HG02884 (cell line): ENCODE results near the gene KCNH1.

Experiments
- ATAC-seq: cut with Tn5 transposase; IDR thresholded peaks from one replicate; pipeline ENCODE4 v1.9.1; 2021; ENCODE audit warnings: mild to moderate bottlenecking, moderate library complexity; ENCODE audit not compliant: unreplicated experiment

Gene KCNH1, protein sequence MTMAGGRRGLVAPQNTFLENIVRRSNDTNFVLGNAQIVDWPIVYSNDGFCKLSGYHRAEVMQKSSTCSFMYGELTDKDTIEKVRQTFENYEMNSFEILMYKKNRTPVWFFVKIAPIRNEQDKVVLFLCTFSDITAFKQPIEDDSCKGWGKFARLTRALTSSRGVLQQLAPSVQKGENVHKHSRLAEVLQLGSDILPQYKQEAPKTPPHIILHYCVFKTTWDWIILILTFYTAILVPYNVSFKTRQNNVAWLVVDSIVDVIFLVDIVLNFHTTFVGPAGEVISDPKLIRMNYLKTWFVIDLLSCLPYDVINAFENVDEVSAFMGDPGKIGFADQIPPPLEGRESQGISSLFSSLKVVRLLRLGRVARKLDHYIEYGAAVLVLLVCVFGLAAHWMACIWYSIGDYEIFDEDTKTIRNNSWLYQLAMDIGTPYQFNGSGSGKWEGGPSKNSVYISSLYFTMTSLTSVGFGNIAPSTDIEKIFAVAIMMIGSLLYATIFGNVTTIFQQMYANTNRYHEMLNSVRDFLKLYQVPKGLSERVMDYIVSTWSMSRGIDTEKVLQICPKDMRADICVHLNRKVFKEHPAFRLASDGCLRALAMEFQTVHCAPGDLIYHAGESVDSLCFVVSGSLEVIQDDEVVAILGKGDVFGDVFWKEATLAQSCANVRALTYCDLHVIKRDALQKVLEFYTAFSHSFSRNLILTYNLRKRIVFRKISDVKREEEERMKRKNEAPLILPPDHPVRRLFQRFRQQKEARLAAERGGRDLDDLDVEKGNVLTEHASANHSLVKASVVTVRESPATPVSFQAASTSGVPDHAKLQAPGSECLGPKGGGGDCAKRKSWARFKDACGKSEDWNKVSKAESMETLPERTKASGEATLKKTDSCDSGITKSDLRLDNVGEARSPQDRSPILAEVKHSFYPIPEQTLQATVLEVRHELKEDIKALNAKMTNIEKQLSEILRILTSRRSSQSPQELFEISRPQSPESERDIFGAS

DNA sequence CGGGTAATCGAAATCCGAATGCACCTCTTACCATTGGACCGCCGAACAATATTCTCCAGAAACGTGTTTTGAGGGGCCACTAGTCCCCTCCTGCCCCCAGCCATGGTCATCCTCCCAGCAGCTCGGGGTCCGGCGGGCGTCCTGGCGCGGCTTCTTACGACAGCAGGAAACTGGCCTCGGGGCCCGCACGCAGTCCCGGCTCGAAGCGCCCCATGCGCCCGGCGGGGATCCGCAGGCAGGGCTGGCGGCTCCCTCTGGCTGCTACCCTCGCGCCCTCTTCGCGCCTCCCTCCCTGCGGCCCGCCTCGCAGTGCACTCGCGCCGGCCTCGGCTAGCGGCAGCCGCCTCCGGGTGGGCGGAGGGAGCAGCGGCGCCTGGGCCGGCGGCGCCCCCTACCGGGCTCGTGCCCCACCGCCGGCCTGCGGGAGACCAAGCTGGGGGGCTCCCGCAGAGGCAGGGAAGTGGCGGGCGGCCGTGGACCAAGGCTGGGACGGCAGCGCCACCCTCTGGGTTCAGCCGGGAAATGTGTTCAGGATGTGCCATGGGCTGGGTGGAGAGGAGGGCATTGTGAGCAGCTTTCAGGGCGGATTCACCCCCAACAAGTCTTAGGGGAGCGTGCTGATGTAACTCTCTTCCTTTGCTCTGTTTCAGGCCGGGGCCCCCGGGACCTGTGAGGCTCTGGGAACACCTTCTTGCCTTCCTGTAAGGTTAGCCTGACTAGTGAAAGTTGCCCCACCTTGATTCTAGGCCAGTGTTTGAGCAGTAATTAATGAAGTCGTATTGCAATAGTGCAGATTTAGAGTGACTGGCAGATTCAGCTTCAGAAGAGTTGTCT lies at the start of gene KCNH1:
KCNH1 (minus strand) TSS at position 313 of the 834 bp plus-strand sequence; CDS start at position 110, 203 bp downstream.
- peak; percentile 92 for ATAC-seq

DNA sequence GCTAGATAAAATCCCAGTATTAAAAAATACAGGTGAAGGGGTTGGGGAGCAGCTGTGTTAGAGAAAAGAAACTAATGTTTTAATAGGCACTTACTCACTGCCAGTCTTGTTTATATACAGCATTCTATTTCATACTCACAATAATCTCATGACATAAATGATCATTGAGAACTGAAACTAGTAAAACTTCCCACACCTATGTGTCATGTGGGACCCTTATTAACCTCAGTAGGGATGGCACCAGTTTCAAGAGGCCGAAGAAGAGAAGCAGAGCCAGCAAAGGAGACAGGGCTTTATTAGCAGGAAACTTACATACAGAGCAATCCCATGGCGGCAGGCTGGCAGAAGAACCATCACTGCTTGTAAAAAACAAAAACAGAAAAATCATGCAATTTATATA lies 48.8 kb upstream of the KCNH1 start:
- no peak for ATAC-seq

DNA sequence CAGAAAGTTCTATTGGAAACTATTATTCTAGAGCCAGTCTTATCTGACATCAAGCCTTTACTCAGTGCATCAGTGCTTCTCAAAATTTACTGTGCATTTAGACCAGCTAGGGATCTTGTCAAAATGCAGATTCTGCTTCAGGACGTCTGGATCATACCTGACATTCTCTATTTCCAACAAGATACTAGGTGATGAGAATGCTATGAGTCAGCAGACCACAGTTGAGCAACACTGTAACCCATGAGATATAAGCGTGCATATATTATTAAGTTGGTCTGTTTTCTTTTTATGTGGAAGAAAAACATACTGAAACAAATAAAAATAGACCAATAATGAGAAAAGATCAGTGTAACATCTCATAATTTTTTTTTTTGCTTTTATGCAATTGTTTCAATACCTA lies 40.4 kb upstream of the KCNH1 start:
- no peak for ATAC-seq

DNA sequence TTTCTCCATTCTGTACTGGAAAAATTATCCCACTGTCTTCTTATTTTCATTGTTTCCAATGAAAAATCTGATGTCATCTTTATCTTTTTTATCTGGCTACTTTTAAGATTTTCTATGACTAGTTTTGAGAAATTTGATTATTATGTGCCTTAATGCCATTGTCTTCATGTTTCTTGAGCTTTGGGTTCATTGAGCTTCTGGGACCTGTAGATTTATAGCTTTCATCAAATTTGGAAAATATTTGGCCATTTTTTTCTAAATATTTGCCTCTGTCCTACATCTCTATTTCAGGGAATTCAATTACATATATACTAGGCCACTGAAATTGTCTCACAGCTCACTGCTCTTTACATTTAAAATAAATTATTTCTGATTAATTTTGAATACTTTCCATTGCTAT lies 38.7 kb upstream of the KCNH1 start:
- ATAC-seq: no peak

DNA sequence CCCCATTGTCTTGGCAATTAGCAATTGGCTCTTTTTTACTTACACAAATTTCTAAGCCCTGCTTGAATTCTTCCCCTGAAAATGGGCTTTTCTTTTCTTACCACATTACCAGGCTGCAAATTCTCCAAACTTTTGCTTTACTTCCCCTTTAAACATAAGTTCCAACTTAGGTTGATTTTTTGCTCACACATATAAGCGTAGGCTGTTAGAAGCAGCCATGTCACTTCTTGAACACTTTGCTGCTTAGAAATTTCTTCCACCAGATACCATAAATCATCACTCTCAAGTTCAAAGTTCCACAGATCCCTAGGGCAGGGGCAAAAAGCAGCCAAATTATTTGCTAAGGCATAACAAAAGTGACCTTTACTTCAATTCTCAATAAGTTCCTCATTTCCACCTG lies 35.4 kb upstream of the KCNH1 start:
- ATAC-seq: no peak

DNA sequence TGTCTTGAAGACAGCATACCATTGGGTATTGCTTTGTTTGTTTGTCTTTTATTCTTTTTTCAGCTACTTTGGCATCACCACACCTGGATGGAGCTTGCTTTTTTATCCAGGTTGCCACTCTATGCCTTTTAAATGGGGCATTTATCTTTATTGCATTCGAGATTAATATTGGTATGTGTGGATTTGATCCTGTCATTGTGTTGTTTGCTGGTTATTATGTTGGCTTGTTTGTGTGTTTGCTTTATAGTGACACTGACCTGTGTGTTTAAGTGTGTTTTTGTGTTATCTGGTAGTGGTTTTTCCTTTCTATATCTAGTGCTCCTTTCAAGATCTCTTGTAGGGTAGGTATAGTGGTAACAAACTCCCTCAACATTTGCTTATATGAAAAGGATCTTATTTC lies 24.9 kb upstream of the KCNH1 start:
- ATAC-seq: no peak

DNA sequence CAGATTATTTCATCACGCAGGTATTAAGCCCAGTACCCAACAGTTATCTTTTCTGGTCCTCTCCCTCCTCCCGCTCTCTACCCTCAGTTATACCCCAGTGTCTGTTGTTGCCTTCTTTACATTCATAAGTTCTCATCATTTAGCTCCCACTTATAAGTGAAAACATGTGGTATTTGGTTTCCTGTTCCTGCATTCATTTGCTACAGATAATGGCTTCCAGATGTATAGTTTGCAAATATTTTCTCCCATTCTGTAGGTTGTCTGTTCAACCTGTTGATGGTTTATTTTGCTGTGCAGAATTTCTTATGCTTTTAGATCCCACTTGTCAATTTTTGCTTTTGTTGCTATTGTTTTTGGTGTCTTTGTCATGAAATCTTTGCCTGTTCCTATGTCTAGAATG lies 21.1 kb upstream of the KCNH1 start:
- no peak for ATAC-seq

DNA sequence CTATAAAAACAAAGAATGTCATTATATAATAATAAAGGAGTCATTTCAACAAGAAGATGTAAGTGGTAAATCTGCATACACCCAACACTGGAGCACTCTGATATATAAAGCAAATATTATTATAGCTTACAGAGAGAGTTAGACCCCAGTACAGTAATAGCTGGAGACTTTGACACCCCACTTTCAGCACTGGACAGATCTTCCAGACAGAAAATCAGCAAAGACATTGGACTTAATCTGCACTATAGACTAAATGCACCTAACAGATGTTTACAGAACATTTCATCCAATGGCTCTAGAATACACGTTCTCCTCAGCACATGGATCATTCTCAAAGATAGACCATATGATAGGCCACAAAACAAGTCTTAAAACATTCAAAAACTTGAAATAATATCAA lies 20.0 kb upstream of the KCNH1 start:
- no peak for ATAC-seq

DNA sequence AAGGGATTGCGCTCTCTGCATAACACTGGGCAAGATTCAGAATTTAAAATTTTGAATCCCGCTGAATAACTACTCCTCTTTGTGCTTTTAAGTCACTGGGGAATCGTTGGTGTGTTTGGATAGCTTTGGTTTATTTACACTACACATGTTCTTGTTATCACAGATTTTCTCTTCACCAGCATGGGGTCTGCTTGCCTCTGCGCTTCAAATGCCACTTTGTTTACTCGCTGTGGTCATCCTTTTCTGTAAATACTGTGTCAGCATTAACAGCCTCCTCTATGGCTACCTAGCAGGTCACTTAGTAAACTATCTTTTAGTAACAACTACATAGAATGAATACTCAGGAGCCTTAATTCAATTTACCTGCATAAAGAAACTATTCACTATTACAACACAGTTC lies 14.4 kb upstream of the KCNH1 start:
- ATAC-seq: no peak

DNA sequence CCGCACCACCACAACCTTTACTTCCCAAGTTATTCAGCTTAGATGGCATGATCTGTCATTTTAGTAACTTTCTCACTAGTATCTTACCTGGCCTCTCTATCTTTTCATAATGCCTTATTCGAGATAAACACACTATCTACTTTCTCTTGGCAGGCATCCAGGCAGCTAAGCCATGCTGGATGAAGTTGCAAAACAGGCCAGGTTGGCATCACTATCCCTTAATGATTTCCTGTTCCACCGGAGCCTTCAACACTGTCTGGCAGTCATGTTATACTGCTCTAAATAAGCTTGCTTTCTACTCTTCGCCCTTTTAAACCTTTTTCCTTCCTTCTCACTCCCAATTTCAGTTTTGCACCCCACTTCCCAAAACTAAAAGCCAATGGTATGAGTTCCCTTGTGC lies 12.0 kb upstream of the KCNH1 start:
- no peak for ATAC-seq

DNA sequence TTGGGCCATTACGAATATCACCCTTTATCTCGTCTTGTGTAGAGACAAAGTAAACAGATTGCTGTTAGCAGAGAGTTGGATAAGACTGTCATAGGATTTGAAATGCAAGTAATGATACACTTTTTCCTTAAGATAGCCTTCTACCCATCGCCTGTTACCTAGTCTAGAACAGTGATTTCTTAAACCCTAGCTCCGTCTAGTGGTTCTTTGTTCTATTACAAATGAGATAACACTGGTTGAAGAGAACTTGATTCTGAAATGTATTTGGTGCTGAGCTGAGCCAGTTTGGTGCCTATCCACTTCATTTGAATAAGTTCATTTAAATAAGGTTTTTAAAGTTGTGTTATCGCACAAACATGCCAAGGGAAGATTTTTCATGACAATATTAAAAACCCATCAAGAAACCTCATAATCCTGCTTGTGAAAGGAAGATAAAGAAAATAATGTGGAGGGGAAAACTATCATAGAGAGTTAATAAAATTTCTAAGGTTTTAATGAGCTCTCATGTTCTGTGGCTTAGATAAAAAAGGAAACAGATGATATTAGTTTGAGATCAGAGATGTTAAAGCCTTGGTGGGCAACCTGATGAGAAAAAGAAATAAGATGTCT lies 1.5 kb upstream of the KCNH1 start:
- no peak for ATAC-seq

DNA sequence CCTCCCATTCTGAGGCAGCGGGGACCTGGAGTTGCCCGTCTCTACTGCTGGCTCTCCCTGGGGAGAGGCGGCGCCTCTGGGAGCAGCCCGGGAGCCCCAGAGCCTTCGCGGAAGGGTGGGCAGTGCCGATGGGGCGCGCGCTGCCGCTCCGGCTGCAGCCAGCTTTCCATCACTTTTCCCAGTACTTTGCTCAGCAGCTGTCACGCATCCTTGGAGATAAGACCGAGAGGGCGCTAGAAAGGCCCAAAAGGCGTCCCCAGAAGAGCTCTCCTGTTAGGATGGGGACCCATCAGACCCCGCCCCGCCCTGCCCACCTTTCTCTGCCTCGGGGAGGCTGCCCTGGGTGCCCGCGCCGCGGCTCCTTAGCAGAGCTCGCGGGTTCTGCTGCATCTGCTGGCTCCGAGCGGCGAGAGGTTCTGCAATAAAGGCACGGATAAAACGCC lies 534 bp downstream of the KCNH1 start:
- ATAC-seq: no peak

DNA sequence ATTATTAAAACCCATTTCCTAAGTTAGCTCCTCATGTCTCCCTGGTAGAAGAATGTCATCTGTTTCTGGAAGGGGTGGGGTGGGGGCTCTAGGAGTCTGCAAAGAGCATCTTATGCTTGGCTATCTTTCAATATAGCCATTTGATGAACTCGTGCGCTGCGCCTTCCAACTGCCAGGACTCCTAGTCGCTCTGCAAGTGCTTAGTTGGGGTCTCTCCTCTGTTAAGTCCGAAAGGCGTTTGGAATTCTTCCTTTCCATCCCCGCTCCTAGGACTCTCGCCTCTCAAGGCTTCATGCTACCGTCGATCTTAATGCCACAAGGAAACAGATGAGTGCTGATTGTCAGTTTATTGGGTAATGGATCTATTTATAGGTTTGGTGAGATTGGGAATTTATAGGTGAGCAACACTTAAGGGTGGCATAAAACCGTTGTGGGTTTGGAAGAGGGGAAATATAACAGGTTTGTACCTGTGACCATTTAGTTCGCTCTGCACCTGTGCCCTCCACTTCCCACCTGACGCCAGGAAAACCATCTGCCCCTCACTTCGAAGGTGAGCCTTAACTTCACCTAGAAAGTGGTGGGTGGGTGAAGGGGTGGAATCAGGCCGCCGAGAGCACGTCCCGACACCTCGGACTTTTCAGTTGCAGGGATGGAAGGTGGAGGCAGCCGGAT lies 1.1 kb downstream of the KCNH1 start:
- ATAC-seq: no peak

DNA sequence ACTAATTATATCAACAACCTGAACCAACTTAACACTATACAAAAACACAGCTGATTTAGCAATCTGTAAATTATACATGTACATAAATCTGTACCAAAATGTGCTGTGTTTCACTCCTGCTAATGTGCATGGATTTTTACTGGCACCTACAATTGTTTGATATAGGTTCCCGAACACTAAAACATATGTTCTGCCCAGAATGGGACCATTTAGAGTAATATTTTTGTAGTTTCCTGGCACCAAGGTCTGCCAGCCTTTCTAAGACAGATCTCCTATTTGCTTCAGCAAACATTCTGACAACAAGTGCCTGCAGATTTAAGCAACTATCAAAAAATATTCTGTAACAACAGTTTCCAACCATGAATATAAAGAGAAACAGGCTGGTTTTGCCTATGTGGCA lies 4.2 kb downstream of the KCNH1 start:
- no peak for ATAC-seq

DNA sequence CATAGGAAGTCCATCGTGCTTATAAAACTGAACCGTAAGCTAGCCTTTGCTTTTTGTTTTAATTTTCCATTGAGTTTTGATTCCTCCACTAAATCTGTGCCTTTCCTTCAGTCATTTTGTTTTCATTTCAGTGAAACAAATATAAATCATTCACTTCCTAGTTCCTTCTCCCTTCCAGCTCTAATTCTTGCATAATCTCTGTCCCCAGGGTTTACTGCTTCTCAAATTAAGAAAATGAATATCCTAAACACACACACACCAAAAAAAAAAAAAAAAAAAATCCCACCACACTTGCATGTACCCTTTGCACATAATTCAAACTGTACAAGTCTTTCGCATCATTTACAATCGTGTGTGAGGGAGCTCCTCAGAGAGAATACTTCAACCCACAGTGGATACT lies 6.8 kb downstream of the KCNH1 start:
- ATAC-seq: no peak

DNA sequence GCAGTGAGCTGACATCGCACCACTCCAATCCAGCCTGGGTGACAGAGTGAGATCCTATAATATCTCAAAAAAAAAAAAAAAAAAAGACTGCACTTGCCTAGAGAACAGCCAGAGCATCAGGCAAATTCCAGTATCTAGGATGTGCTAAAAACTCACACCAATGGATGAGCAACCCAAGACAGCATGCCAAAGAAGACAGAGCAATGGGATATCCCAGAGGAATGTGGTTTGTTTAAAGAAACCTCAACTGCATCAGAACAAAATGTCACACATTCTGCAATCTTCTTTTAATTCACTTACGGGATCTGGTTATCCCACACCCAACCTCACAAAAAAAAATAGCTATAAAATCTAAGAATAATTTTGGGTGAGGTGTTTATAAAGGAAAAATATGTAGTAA lies 7.3 kb downstream of the KCNH1 start:
- no peak for ATAC-seq

DNA sequence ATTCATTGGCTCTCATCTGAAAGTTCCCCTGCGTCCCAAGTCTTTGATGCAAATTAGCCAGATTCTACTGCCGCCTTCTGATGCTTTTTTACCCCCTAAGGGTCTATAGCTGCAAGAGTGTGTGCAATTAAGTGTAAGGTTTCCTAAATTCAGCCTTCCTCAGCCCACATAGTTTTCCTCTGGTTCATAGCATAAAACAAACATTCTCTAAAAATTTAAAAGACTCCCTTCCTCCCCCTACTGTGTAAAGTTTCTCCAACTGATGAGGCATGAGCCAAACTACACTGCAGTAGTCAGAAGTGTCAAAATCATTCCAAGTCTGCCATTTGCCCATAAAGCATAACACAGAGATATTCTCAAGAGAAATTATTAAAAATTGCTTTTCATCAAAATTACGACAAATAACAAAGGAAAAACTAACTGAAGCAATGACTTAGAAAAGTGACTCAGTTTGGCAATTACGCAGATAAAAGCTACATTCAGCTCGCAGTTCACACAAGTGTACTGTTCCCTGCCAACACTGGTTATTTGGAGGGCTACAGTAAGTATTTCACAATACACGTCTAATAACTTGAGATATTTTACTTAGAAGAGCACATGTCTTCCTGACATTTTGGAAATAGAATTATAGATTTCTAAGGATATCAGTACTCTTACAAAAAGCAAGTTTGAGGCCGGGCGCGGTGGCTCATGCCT lies 15.4 kb downstream of the KCNH1 start:
- no peak for ATAC-seq

DNA sequence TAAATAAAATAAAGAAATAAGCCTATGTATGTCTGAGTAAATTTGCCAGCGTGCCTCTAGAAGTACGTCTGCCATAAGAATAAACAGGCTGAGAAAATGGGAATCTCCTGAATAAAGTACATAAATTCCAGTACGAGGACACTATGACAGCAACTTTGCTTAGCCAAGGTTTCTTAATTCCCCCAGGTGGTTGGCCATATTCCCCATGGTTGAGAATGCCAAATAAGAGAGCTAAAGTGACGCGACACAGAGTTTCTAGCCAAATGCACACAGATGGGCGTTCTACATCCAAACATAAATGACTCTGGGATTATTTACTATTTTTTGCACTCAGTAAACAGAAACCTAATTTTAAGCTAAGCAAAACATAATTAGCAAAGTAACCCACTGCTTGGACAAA lies 19.5 kb downstream of the KCNH1 start:
- no peak for ATAC-seq

DNA sequence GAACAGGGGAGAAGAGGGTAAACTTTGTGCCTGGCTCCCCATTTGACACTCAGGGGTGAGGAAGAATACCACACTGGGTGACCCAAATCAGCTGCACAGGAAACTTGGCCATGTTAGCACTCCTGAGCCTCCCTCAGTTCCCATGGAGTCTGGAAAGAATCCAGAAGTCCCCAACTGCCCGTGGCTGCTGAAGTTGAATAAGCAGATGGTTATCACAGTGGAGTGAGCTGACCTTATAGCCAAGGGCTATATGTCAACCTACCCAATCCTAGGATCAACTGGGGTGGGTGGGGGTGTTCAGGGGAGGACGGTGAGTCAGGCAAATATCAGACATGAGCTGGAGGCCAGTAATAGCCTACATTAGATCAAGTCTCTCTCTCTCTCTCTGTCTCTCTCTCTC lies 20.4 kb downstream of the KCNH1 start:
- ATAC-seq: no peak
